Measurements from ENCODE around the gene CPE. TPM values are rescaled to one million over a fixed set of nuclear protein-coding genes. Genes with fewer than 3 reads are reported as not detected.

The CPE gene
- total RNA-seq, 1 donor from 2014 or later = 93.8 TPM

GRCh38 chr4:165368567-165368966, 10.2 kb upstream of the CPE start:
- DNase-seq (ENCODE audit: low spot score in 2 of 2, unreplicated experiment in 2 of 2) = no peak
- H3K9me3 Mint-ChIP-seq = no peaks in the 10 kb centered on the region
- no peak for TF ChIP-seq CTCF (IDR thresholded peaks at IDR 0.05; ENCODE audit: unreplicated experiment)
- no peak overlapping the region for H3K27ac Mint-ChIP-seq
- H3K4me1 Mint-ChIP-seq = no peaks in the 10 kb centered on the region
- H3K4me3 Mint-ChIP-seq = no peak overlapping the region
- no peaks in the 10 kb centered on the region for H3K27me3 Mint-ChIP-seq (ENCODE audit: low read depth)
- H3K36me3 Mint-ChIP-seq = no peaks in the 10 kb centered on the region

DNA sequence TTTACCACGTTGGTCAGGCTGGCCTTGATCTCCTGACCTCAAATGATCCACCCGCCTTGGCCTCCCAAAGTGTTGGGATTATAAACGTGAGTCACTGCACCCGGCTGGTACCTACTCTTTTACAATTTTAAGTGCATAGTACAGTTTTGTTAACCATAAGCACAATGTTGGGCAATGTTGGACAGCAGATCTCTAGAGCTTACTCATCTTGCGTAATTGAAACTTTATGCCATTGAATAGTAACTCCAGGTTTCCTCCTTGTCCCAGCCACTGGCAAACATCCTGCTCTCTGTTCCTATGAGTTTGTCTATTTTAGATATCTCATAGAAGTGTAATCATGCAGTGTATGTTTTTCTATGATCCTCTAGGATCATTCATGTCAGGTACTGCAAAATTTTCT, 9.3 kb upstream of the CPE start:
- no peaks in the 10 kb centered on the region for H3K36me3 Mint-ChIP-seq
- H3K4me3 Mint-ChIP-seq = no peak overlapping the region
- DNase-seq (ENCODE audit: low spot score in 2 of 2, unreplicated experiment in 2 of 2) = no peak
- no peak overlapping the region for H3K27ac Mint-ChIP-seq
- H3K27me3 Mint-ChIP-seq (ENCODE audit: low read depth) = no peaks in the 10 kb centered on the region
- H3K4me1 Mint-ChIP-seq = no peaks in the 10 kb centered on the region
- H3K9me3 Mint-ChIP-seq = peaks cover 6% of the 10 kb centered on the region
- no peak for TF ChIP-seq CTCF (IDR thresholded peaks at IDR 0.05; ENCODE audit: unreplicated experiment)

DNA sequence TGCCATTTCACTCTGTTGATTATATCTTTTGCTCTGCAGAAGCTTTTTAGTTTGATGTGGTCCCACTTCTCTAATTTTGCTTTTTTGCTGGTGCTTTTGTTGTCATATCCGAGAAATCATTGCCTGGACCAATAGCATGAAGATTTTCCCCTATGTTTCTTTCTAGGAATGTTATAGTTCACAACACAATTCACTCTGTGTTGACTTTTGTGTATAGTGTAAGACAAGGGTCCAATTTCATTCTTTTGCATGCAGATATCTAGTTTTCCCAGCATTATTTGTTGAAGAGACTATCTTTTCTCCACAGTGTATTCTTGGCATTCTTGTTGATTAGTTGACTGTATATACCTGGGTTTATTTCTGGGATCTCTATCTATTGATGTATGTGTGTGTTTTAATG, 8.3 kb upstream of the CPE start:
- no peak for TF ChIP-seq CTCF (IDR thresholded peaks at IDR 0.05; ENCODE audit: unreplicated experiment)
- Mint-ChIP-seq H3K36me3 (no peaks in the 10 kb centered on the region), H3K9me3 (peaks cover 6% of the 10 kb centered on the region), H3K27ac (no peak overlapping the region), H3K4me1 (no peaks in the 10 kb centered on the region), H3K27me3 (ENCODE audit: low read depth) (peaks cover 4% of the 10 kb centered on the region), H3K4me3 (no peak overlapping the region)
- no peak for DNase-seq (ENCODE audit: low spot score in 2 of 2, unreplicated experiment in 2 of 2)

- Mint-ChIP-seq H3K27me3 (ENCODE audit: low read depth) (peaks cover 25% of the 10 kb centered on the region), H3K4me1 (peaks cover 15% of the 10 kb centered on the region), H3K4me3 (no peak overlapping the region), H3K36me3 (no peaks in the 10 kb centered on the region), H3K27ac (no peak overlapping the region), H3K9me3 (peaks cover 6% of the 10 kb centered on the region)
- TF ChIP-seq CTCF (IDR thresholded peaks at IDR 0.05; ENCODE audit: unreplicated experiment) = no peak
- no peak for DNase-seq (ENCODE audit: low spot score in 2 of 2, unreplicated experiment in 2 of 2)
These were observed 3.3 kb upstream of the CPE start for GRCh38 chr4:165375465-165375864.

- no peak for DNase-seq (ENCODE audit: low spot score in 2 of 2, unreplicated experiment in 2 of 2)
- TF ChIP-seq CTCF (IDR thresholded peaks at IDR 0.05; ENCODE audit: unreplicated experiment) = no peak
- H3K9me3 Mint-ChIP-seq = peaks cover 6% of the 10 kb centered on the region
- H3K27ac Mint-ChIP-seq = no peak overlapping the region
- peak overlapping the region; percentile 82 for H3K4me3 Mint-ChIP-seq
- H3K27me3 Mint-ChIP-seq (ENCODE audit: low read depth) = peaks cover 25% of the 10 kb centered on the region
- H3K36me3 Mint-ChIP-seq = no peaks in the 10 kb centered on the region
- H3K4me1 Mint-ChIP-seq = peaks cover 40% of the 10 kb centered on the region
These were observed 437 bp upstream of the CPE start for GRCh38 chr4:165378398-165378744.

- no peaks in the 10 kb centered on the region for H3K9me3 Mint-ChIP-seq
- no peak for DNase-seq (ENCODE audit: low spot score in 2 of 2, unreplicated experiment in 2 of 2)
- TF ChIP-seq CTCF (IDR thresholded peaks at IDR 0.05; ENCODE audit: unreplicated experiment) = no peak
- H3K4me1 Mint-ChIP-seq = peaks cover 52% of the 10 kb centered on the region
- peak overlapping the region; percentile 69 for H3K4me3 Mint-ChIP-seq
- no peaks in the 10 kb centered on the region for H3K36me3 Mint-ChIP-seq
- no peak overlapping the region for H3K27ac Mint-ChIP-seq
- peaks cover 25% of the 10 kb centered on the region for H3K27me3 Mint-ChIP-seq (ENCODE audit: low read depth)
These were observed 863 bp downstream of the CPE start for GRCh38 chr4:165379678-165380064.

Measured in mesothelial cell of epicardium (in vitro differentiated cells).